Fibroblast of skin of back (primary cell): ENCODE results near the gene RPS14.

ENCODE experiments used
- DNase-seq: peaks from one replicate; pipeline ENCODE4 v3.0.0-alpha.2; 2013

Gene RPS14

DNA sequence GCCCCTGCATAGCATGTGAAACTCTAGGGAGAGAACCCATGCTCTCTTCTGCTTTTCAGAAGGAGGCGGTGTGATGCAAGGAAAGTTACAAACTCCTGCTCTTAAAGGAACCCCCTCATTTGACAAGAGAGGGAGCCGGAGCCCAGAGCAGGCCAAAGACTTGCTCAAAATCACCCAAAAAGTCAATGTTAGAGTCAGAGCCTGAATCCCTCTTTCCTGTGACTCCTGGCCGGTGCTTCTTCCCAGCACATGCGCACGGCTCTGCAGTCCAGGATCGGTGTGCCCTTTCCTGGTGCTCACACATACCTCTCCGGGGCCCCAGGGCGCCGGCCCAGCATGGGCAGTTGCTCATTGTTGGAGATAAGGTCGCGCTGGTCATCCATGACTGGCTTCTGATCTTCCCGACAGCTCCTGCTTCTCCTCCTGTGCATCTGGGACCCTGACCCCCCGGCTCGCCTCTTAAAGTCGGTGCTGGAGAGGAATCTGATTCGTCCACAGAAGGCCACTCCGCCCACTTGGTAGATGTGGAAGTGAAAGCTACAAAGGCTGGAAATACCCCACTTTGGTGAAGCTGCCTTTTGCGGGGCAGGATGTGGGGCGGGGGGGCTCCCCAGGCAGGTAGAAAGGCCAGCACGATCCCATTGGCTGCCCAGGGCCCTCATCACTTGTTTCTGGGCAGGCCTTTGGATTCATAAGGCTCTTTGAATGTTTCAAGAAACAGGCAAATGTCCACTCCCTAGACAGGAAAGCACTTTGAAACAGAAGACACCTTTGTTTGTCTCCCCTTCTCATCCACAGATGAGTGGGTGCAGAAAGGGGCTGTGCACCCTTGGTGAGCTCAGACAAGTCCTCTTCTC is 37.0 kb downstream of the RPS14 start, which contains the start of gene CD74:
CD74 (minus strand) TSS at position 592 of the 857 bp plus-strand sequence; CDS start at position 431, 161 bp downstream.
- DNase-seq = no peak

DNA sequence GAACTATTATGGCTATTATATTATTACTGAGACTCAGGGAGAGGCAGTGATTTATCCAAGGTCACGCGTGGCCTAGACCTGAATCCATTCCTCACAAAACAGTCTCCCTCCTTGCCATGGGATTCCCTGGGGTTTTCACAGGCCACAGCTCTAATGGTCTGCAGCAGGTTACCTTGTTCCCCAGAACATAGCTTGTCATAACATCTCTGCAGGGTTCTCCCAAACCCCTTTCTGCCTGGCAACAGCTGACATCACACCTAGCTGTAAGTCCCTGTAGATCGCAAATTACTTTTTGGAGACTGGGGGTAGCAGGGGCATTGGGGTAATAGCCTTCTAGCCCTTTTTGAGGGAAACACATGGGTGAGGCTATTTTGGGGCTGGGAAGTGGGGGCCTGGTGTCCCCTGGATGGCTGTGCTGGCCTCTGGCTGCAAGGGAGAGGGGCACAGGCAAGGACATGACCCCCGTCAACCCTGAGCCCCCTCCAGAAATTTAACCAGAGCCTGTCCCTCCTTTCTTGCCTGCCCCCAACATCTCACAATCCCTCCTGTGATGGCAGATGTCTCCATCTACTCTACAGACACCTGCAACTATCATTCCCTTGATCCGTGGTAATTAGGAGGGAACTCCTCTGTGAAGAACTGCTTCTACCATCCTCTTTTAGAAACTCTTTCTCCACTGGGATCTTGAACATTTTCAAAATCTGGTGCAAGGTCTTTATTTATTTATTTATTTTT is 38.1 kb downstream of the RPS14 start:
- DNase-seq = no peak

DNA sequence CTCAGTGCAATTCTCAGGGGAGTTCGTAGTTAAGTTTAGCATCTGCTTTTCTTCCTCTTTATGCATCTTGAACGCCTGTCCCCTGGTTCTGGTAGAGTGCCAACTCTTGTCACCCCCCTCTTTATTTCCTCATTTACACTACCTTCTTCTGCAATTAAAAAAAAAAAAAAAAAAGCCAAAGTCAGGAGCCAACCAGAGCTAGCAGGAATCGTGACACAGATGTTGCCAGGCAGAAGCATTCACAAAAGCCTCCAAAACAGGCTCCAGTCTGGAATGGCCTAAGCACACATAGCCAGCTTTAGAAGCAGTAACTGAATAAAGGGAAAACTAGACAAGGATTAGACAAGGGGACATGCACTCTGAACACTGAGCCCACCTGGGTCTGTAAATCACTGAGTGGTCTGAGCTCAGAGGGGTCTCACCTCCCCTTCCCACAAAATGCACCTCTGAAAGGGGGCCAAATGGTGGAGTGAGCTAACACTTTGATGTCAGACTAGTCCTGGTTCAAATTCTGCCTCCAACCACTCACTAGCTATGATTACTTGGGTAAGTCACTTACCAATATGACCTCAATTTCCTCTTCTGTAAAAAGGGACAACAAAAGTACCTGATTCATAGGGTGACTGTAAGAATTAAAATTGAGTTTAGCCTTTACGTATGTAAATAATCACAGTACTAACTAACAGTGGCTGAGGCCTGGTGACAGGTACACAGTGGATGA is 38.9 kb downstream of the RPS14 start:
- DNase-seq = peak; percentile 64

DNA sequence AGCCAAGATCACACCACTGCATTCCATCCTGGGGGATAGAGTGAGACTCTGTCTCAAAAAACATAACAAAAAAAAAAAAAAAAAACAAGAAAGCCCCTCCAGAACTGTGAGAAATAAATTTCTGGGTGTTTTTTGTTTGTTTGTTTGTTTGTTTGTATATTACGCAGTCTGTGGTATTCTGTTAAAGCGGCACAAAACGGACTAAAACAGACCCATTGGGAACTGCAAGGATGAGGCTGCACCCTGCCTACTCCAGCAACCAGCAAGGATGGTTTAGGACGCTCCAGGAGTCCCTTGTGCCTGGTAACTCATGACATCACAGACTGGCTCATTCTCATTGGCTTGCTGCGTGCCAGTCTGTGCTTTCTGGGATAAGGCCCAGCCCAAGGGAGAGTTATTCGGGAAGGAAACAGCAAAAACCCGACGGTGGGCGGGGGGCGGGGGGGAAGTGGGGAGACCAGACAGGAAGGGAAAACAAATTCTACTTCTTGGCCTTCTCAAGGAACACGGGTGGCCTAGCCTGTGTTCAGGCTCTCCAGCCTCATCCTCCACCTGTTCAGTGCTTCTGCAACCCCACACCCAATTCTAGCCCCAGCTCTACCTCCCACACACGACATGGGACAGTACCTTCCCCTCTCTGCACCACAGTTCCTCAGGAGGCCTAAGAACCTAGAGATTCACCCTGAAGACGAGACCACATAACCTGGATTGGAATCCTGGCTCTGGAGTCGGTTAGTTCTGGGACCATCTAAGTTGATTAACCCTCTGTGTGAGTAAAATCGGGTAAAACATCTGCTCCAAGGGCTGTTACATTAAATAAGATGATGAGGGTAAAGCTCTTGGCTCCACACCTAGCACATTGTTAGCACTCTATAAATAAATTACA is 39.7 kb downstream of the RPS14 start:
- DNase-seq = peak; percentile 87

DNA sequence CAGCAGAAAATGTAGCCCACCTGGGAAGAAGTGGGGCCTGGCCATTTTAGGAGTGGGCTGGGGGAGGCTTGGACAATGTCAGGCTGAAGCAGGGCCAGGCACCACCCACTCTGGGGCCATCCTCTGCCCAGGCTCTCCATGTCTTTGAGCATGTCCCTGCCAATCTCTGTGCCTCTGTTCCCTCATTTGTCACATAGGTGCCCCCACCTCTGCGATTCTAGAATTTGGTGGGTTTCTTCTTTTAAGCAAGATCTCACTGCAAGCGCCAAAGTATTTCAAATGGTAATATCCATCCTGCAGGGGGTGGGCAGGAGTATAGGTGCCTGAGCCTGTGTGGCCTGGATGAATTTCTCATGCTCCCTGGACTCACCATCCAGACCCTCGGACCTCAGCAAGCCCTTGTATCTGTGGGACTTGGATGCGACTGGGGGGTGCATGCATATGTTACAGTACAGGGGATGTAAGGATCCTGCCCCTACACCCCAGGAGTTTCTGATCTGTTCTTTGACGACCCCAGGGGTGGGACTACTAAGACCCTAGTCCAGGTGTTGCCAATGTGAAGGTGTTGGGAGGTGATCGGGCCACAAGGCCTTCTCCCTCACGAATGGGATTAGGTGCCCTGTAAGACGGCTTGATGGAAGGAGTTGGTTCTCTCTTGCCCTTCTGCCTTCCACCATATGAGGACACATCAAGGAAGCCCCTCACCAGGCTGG is 41.2 kb downstream of the RPS14 start:
- no peak for DNase-seq

DNA sequence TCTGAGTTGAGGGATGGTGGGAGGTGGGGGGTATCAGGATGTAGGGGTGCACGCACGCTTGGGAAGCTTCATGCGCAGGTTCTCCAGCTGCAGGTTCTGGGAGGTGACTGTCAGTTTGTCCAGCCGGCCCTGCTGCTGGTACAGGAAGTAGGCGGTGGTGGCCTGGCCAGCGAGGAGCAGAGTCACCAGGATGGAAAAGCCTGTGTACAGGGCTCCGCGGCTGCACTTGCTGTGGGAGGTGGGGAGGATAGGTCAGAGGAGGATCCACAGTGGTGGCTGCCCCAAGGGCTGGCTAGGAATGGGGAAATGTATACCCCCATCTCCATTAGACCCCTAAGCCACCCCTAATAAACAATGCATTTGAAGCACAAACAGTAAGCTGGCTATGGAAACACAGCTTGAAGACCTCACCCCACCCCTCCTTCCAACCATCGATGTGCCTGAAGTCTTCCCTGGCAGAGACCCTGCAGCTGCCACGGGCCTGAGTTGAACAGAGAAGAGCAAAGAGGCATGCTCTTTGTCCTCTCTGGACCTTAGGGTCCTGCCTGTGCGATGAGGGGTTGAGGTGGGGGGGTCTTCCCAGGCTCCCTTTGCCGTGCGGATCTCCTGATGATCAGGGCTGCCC is 42.3 kb downstream of the RPS14 start:
- DNase-seq = no peak

DNA sequence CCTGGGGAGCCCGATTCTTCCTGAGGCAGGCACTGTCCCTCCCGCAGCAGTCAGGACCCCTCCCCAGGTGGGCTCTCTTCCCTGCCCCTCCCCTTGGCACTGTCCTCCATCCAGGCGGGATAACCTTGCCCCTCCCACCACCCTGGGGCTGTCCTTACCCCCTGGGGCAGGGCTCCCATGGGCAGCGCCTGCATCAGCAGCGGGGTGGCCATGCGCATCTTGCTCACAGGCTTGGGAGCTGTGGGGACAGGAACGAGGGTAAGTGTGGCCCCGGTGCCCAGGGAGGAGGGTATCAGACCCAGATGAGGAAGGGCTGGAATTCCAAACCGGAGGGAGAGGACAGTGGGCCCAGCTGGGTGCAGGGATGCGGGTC is 42.8 kb downstream of the RPS14 start:
- DNase-seq = no peak

DNA sequence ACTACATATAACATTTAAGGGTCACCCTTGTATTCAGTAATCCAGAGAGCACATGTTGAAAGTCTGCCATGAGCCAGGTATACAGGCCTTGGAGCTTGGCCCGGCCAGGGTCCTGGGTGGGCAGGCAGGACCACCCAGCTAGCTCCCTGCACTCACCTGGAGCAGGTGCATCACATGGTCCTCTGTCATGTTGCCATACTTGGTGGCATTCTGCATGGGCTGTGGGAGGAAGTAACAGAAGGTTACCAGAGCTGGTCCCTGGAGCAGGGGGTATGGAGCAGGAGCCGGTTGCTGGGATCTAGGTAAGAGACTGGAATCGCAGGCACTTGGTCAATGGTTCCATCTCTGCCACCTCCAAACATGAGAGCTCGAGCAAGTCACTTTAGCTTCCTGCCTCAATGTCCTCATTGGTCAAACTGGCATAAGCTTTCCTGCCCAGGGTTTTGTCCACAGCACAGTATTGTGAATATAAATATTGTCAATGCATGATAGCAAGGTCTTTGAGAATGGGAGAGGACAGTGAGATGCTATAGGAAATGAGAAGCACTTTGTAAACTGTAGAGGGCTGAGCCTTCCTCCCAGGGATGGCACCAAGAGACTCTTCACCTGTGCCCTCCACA is 43.3 kb downstream of the RPS14 start:
- DNase-seq = no peak

DNA sequence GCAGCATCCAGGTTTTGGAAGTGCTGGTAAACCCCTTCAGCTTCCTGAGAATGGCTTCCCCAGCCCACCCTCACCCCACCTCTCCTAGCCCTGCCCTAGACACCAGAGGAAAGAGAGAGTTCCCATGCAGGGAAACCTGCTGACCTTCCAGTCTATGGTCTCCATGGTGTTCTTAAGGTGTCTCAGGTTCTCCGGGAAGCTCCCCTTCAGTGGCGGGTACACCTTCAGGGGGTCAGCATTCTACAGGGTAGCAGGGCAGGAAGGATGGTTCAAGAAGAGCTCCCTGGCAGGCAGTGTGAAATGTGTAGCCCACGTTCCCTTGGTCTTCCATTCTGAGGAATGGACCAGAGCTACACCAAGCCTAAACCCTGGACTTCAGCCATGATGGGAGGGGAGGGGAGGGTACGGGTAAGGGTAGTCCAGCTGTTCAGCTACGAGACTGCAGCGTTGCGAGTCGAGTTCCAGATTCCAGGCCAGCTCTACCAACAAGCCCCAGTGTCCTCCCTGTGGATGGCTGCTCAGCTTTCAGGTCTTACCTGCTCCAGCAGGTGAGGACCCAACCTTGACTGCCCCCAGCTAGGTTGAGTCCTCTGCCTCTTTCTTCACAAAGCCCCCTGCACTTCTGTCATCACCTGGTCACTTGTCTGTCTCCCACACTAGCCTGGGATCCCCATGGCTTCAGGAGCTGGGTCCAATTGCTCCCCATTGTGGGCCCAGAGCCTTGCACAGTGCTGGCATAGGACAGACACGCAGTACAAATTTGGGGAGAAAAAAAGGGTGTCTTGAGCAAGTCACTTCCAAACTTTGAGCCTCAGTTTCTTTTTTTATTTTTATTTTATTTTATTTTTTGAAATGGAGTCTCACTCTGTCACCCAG is 44.4 kb downstream of the RPS14 start:
- DNase-seq = no peak

DNA sequence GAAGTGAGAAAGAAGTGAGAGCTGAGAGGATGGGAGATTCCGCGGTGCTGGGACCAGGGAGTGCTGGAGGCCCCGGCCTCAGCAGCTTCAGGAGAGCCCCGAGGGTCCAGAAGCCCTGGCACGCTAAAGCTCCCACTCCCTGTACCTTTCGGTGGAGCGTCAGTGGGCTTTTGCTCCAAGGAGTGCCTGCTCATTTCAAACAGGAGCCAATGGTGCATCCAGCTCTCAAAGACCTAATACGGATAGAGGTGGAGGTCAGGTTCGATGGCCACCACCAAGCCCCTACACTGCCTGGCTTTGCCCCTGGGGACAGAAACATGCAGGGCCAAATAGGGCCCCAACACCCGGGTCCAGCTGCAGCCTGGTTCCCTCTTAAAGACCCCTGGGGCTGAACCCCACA is 45.0 kb downstream of the RPS14 start:
- no peak for DNase-seq

DNA sequence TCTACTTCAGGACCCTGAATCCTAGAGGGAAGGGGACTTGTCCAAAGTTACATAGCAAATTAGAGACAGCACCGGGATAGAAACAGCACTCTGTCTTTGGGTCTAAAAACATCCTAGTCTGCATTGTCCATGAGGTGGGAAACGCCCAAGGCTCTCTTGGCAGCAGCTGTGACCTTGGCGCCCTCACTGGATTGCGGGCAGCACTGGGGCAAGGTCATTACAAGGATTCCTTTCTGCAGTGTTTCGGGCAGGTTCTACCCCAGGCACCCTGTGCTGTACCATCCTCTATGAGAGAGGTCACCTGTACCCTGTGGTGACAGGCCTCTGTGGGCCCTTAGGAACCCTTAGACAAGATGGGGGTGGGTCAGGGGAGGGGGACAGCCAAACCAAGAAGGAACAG is 45.4 kb downstream of the RPS14 start:
- no peak for DNase-seq

DNA sequence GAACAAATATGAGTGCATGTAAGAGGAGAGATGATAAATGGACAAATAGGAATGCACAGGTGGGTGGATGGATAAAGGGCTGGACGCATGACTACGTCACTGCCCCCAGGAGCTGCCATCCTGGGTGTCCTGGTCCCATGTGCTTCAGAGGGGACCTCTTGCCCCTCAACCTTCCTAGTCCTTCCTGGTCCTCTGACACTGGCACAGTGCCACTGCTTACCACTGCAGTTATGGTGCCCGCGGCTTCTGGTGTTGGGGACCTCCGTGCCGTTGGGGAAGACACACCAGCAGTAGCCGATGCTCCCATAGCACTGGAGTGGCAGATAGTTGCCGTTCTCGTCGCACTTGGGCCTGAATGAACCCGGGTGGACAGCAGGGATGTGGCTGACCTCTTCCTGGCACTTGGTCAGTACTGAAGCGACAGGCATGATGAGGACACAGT is 46.6 kb downstream of the RPS14 start:
- no peak for DNase-seq

DNA sequence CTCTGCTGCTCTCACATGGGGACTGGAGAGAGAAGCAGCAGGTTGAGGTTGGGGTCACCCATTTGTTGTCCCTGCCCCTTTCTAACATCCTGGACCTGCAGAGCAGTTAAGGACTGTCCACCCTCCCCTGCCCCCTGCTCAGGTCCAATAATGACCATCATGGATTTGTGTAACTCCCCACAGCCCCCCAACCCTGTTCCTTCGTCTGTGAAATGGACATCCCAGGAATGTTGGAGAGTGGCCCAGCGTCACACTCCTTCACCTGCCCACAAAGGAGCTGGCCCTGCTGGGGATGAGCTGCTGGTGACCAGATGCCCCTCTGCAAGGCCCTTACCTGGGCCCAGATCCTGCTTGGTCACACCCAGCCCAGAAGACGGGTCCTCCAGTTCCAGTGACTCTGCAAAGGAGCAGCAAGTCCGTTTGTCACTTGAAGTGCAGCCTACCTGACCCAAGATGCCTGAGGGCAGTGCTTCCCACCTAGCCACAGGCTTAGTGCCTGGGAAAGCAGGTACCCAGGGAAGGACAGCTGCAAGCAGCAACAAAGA is 47.2 kb downstream of the RPS14 start:
- DNase-seq = no peak

DNA sequence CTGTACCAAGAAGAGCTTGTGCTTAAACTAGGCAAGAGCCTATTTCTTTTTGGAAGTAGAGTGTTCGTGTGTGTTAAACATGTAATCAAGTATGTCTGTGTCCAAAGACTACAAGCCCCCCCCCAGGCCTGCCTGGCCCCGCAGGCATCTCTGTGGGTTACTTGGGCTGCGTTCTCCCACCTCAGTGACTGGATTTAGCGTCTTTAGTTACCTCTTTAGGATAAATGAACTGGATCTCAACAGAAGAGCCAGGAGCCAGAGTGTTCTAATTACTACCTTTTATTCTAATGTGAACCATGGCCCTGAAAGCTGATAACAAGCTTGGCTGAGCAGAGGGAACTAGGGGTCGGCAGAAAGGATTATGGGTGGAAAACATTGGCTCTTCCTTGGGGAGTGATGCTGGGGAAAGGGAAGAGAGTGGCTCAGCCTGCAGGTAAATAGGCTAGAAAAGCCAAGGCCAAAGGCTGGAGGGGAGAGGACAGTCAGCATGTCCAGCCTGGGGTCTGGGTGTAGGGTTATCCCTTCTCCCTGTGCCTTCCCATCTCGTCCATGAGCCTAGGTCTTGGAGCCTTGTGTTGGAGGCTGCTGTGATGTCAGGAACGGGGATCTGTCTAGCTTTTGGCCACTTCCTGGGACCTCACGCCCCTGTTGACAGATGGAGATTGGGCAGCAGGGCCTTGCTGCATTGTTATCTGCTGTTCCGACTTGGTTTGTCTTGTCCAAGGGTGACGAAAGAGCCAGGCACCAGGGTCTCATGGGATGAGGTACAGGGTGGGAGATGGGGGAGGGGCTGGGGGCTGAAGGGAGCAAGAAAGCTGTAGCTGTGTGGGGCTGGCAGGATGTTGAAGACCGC is 47.9 kb downstream of the RPS14 start:
- no peak for DNase-seq

DNA sequence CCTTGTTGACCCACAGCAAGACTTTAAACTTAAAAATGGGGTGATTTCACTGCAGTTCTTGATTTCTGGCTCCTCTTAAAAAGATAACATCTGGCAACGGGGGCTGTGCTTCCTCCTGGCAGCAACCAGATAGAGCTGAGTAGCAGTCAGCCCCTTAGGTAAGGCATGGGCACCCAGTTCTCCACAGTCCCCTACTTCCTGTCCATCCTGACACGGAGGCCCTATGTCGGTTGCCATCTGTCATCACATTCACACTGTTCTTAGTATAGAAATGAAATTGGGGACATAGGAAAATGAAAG is 48.5 kb downstream of the RPS14 start:
- no peak for DNase-seq

DNA sequence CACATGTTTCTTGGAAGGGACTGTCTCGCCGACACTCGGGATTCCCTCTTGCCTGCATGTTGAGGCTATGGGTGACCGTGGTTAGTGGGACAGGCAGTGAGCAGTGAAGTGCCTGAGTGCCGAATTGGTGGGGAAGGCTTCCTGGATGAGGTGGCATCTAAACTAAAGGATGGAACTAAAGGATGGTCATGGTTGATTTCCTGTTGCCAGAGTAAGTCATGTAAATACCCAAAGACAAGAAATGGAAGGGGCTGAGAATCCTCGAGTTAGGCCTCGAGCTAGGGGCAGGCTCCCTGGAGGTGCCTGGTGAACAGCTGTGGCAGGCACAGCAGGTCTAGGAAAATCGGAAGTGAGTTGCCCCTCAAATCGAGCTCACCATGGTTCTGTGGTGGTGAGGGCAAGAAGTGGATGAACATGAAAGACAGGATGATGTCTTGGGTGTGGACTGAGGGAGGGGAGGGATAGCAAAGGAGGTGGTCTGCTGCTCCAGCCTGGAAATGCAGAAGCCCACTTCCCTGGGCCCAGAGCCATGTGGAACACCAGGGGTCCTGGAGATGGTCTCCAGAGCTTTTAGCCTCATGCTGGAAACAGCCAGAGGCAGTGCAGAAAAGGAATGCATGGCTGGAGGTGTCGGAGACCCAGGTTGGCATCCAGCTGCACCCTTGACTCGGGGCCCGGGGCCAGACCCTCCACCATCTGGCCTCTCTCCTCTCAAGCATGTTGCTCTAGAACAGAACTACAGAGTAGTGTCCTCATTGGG is 49.0 kb downstream of the RPS14 start:
- no peak for DNase-seq

DNA sequence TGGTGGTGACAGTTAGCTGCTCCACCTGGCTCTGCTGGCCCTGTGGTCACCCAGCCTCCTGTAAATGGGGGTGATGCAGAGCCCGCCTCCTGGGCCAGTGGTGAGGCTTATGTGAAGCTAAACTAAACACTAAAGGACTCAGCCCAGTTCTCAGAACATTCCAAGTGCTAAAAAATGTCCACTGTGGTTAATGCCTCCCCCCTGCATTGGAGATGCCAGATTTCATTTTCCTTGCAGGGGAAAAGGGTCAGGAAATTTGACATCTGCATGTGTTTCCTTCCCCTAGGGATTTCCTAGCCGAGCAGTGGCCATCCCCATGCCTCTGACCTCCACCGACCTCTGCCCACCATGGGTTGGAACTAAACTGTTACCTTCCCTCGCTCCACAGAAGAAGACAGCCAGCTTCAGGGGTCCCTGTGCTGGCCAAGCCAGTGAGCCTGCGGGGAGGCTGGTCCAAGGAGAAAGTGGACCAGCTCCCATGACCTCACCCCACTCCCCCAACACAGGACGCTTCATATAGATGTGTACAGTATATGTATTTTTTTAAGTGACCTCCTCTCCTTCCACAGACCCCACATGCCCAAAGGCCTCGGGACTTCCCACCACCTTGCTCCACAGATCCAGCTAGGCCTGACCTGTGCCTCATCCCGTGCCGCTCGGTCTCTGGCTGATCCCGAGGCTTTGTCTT is 49.9 kb downstream of the RPS14 start:
- peak; percentile 17 for DNase-seq
